GM18517 (cell line): Measurements from ENCODE around the gene VSIG2.

ENCODE experiments used
- ATAC-seq: cut with Tn5 transposase; IDR thresholded peaks from one replicate; pipeline ENCODE4 v1.9.1; 2021; ENCODE audit warnings: mild to moderate bottlenecking, moderate library complexity; ENCODE audit not compliant: unreplicated experiment

The VSIG2 gene

DNA sequence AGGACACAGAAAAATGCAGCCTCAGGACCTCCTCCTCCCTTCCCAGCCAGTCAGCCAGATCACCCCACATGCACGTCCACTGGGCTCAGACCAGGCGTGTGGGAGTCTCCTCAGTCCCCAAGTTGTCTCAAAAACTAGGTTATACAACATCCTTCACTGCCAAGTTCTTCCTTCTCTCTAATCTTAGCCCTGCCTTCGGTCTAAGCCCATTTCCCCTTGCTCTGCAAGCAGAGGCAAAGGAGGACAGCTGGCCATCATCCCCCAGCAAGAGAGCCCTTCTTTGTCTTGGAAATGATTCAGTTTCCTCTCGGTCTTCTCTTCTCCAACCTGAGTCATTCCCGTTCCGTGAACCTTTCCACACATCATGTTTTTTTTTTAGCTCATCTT is 26.3 kb downstream of the VSIG2 start:
- ATAC-seq = peak; percentile 4

DNA sequence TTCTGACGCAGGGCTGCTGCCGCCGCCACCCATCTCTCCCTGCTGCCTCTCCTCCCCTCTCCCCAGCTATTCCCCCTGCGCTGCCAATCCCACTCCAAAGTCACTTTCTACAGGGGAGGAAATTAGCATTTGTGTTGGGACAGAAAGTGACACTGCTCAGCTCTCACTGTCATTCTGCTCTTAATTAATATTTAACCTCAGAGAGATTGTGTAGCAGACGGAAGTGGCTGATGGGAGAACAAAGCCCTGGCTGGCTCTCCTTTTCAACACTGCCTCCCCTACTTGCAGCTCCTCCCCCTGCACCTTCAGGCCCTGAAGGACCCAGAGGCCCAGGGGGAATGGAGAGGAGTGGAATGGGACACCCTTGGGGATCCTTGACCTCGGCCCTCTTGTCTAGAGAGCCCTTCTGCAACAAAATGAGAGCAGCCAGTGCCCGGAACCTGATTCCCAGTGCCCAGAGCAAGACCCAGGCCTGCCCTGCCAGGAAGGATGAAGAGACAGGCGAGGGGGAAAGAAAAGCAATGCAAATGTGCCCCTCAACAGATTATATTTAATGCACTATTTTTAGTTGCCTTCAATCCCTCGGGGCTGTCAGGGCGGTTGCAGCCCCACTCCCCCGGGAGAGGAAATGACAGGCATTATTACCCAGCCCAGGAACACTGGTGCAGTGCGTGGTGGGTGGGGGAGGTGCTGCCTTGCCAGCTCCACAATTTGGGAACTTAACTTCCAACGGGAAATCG is 26.9 kb downstream of the VSIG2 start:
- peak; percentile 97 for ATAC-seq

DNA sequence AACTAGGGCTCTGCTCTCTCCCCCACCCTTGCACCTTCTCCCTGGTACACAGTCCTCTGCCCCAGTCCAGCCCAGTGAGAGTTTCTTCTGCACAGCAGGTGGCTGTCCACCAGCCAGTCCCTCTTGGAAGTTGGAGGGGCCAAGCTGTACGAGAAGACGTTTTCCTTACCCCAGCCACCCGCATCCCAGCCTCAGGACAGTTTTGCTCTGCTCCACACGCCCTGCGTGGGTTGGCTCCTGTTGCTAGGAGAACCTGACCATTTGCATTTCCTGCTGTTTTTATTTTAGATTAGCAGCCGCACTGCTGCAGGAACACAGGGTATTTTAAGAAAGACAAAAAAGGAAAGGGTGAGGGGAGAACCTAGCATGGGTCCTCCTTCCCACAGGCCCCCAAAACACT is 29.9 kb downstream of the VSIG2 start:
- no peak for ATAC-seq

DNA sequence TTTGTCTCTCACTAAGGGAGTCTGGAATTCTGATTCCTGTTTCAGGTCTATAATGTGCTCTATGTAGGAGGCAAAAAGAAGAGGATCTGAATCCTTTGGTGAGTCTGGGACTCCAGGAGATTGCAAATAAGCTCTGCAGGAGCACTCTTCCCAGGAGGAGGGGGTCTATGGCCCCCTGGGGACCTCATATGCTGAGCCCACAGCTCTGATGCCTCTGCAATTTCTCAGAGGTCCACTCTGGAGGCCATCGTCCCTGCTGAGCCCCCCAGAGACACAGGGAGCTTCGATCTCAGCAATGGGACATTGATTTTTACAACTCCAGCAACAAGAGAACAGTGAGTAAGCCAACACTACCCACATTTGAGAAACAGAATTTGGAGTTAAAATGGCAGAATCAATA is 32.5 kb downstream of the VSIG2 start:
- ATAC-seq = no peak

DNA sequence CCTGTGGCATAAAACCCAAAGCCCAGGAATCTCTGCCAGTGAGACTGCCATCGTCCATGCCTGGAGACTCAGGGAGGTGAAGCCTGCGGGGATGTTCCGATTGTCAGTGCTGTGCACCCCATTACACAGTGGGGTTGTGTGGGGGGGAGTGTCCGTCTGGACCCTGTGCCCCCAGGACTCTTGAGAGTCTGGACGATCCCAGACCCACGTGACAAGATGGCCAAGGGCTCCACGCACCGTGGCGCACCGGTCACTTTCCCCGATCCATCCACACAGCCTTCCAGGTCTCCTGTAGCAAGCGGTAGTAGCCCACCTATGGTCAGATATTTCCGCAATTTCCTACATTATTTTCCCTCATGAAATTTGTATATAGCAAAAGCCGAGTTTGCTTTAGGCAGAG is 33.3 kb downstream of the VSIG2 start:
- no peak for ATAC-seq

DNA sequence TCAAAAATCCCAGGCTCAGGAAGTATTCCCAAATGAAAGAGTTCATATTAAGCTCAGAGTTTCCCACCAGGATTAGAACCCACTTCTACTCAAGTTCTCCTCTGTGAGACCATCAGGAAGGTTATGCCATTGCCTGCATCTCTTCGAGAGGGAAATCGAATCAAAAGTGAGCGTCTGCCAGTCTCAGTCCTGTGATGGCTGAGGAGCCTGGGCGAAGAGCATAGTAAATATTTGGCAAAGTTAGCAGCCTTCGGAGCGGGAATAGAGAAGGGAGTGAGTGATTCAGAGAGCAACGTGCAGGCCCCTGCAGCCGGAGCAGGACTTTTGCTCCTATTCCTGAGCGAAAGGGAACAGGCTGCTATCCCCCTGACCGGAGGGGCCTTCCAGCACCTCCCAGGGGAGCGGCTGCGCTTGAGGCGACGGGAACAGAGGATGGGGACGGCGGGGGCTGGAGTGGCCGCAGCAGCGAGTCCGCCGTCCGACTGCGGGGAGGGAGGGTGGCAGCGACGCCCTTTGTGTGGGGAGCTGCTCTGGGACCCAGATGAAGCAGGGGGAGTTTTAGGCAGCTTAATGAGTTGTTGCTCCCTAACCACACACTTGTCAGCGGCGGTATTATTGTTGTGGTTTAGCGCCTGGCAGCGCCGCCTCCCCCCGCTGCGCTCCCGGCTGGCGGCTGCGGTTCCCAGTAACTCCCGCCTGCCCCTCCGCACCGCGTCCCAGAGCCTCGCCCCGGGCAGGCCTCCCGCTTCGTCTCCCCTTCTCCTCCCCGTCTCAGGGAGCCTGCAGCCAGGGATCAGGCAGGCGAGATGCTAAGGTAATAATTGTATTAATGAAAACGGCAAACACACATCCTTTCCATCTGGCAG is 34.0 kb downstream of the VSIG2 start:
- ATAC-seq = no peak

DNA sequence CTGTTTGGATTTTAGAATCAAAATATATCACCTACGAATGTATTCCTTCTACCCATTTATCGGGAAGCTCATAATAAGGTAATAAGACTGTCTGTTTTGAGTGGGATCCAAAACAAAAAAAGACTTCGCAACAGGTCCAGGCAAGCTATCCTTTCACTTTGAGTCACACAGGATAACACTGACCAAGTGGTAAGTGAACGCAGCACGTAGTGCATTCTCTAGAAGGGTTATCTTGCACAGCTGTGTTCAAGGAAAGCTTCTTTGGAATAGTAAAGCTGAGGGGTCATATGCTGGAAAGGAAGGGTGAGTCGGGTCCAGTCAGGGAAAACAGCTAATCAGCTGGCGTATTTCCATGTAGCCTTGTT is 34.7 kb downstream of the VSIG2 start:
- no peak for ATAC-seq

DNA sequence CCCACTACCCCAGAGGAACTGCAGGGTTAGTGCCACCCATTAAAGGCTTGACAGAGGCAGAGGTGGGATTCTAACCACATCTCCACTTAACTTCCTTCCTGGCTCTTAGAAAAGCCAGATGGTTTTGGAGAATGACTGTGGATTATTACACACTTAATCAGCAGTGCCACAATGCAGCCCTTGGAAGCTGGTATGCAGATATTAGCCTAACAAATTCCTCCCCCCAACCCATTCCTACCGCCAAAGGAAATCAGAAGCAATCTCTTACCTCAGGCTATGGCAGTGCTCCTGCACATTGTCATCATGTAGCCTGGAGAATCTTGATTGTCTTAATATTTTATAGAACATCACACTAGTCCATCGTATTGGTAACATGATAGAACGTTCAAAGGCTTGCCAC is 35.5 kb downstream of the VSIG2 start:
- ATAC-seq = no peak

DNA sequence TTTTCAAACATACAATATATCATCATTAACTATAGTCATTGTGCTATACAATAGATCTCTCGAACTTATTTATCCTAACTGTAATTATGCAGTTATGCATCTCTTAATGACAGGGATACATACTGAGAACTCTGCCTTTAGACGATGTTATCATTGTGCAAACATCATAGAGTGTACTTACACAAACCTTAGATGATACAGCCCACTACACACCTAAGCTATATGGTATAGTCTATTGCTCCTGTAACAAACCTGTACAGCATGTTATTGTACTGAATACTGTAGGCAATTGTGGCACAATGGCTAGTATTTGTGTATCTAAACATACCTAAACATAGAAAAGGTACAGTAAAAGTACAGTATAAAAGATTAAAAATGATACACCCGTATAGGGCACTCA is 39.7 kb downstream of the VSIG2 start:
- no peak for ATAC-seq

DNA sequence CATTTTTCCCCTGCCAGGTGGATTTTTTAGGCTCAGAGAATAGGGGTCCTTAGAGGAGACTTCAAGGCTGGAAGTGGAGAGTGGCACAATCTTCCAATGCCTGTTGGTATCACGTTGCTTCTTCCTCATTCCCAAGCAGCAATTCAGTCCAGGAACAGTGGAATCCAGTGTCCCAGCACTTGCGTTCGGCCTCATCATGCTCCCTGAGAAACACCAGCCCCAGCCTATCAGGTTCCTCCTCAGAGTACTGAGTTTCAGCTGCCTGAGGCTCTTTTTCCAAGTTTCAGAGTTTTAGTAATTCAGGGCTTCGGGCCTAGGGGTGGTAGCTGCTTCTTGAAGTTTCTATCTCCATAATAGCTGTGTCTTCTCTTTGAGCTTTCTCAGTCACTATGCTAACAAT is 44.2 kb downstream of the VSIG2 start:
- ATAC-seq = no peak

DNA sequence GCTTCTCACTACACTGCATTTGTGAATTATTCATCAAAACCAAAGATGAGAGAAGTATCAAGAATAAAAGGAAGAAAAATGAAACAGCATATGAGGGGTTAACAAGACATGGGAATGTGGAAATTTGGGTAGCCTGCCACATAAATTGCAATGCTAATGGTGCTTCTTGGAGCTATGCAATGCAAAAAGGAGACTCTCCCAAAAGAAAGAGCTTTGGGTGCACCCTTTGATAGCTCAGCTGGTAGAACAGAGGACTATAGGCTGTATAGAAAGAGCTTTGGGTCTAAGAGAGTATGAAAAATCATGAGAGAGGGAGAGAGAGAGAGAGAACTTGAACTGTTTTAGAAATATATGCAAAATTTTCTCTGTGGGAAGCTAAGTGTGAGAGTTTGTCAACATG is 52.0 kb downstream of the VSIG2 start:
- ATAC-seq = no peak

DNA sequence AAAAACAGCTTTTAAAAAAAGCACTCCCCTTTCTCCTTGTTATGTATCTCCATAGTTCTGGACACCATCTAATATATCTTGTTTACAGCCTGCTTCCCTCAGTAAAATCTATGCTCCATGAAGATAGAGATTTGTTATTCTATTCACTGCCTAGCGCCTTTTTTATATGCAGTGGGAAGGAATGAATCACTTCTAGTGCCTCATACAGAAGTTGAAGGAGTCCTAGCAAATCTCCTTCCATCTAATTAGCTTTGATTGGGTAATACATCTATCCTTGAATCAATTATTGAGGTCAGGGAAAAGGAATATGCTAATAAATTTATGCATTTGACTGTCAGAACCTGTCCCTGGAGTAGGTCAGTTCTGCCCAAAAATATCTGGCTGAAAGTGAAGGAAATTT is 52.5 kb downstream of the VSIG2 start:
- no peak for ATAC-seq
